Right lobe of liver (tissue), 6 donors: ENCODE measurements around the gene SCN8A. TPM values are rescaled to one million over a fixed set of nuclear protein-coding genes. Genes with fewer than 3 reads are reported as not detected.

Source experiments
- ATAC-seq, 4 donors: fragments of 200-7000 bp; cut with Tn5 transposase; one replicate each; pipeline ENCODE4 v1.9.1; 2020; ENCODE audit warnings: mild to moderate bottlenecking in 4 of 4, moderate library complexity in 4 of 4
- DNase-seq, 3 donors: peaks; one replicate each; pipeline ENCODE4 v3.0.0-alpha.2; 2020
- H3K27ac ChIP-seq, 3 donors: fragments of 200-600 bp; one replicate each; pipeline ENCODE4 v1.8.0; 2022
- H3K27me3 ChIP-seq, 2 donors: fragments of 200-600 bp; one replicate each; pipeline ENCODE4 v1.8.0; 2022
- H3K36me3 ChIP-seq, 4 donors: fragments of 200-600 bp; sonication (generic) in 1 of 4; one replicate each; pipeline versions ENCODE4 v1.5.1 to v1.8.0; 2017 to 2022; ENCODE audit warnings: control low read depth in 1 of 4
- H3K4me1 ChIP-seq, 4 donors: fragments of 200-600 bp; sonication (generic) in 1 of 4; one replicate each; pipeline versions ENCODE4 v1.5.1 to v1.8.0; 2017 to 2022; ENCODE audit warnings: control low read depth in 1 of 4
- H3K4me3 ChIP-seq, 3 donors: fragments of 200-600 bp; one replicate each; pipeline ENCODE4 v1.8.0; 2022
- H3K9me3 ChIP-seq, 4 donors: fragments of 200-600 bp; sonication (generic) in 1 of 4; one replicate each; pipeline versions ENCODE4 v1.5.1 to v1.8.0; 2017 to 2022; ENCODE audit warnings: control low read depth in 1 of 4
- POLR2A ChIP-seq: fragments of 450-650 bp; IDR thresholded peaks from one replicate; pipeline ENCODE4 v1.6.1; 2017; ENCODE audit warnings: antibody characterized with exemption, mild to moderate bottlenecking
- WGBS: methylation state at CpG from one replicate; pipeline ENCODE4 v1.1.6; 2018; ENCODE audit warnings: low coverage, low lambda C conversion rate; ENCODE audit not compliant: insufficient coverage; ENCODE audit errors: missing lambda C conversion rate; 5-methylcytosine and 5-hydroxymethylcytosine counted together
- intact Hi-C, 2 donors: fragments of 100-400 bp; cut with DNase I; formaldehyde crosslinking; loops; one replicate each; pipeline versions ENCODE4 v1.11.2 to v1.14.1; 2022
- total RNA-seq, 6 experiments: library from RNA; depleted of rRNA in 2 of 6; stranded (reverse); fragments of >200 nt in 2 of 6; fragmentation: NEBNext Ultra II Directional in 3 of 6; extraction: Animal tissue kit (Norgen Biotek cat#: 25700) in 3 of 6; gene quantifications; one replicate each; pipeline versions ENCODE4 v1.1.0 to v1.2.4, GENCODE V29; 2016 to 2023
- TF ChIP-seq, protein P1 (sequence below), 4 donors: fragments of 200-600 bp in 3 of 4; fragments of 450-650 bp in 1 of 4; IDR thresholded peaks; one replicate each; pipeline versions ENCODE4 v1.5.1 to v1.8.0; 2016 to 2022; ENCODE audit warnings: antibody characterized with exemption in 4 of 4, mild to moderate bottlenecking in 2 of 4
- donor health status: DM: no; HTN: yes; CAD: no.
- donor health status: DM: no; HTN: no; CAD: no.
- donor health status: DM: no; HTN: no; CAD: no.
- donor health status: DM: no; HTN: yes; CAD: no.
- donor health status: DM: no; HTN: yes; CAD: no.

Gene SCN8A
- total RNA-seq, 6 experiments from 2014 or later = 1.7 to 5.6 (median 3.7) TPM

- TF ChIP-seq, protein P1, sequence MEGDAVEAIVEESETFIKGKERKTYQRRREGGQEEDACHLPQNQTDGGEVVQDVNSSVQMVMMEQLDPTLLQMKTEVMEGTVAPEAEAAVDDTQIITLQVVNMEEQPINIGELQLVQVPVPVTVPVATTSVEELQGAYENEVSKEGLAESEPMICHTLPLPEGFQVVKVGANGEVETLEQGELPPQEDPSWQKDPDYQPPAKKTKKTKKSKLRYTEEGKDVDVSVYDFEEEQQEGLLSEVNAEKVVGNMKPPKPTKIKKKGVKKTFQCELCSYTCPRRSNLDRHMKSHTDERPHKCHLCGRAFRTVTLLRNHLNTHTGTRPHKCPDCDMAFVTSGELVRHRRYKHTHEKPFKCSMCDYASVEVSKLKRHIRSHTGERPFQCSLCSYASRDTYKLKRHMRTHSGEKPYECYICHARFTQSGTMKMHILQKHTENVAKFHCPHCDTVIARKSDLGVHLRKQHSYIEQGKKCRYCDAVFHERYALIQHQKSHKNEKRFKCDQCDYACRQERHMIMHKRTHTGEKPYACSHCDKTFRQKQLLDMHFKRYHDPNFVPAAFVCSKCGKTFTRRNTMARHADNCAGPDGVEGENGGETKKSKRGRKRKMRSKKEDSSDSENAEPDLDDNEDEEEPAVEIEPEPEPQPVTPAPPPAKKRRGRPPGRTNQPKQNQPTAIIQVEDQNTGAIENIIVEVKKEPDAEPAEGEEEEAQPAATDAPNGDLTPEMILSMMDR (IDR thresholded peaks at IDR 0.05) = peak; percentile 51 to 69 (median 60)
- TF ChIP-seq POLR2A = no peak
- peaks cover 0 to 8% (median 2%) of the 10 kb centered on the region in 4 donors for H3K4me1 ChIP-seq
- H3K4me3 ChIP-seq = no peak overlapping the region
- no peak overlapping the region for H3K27ac ChIP-seq
- no peaks in the 10 kb centered on the region for H3K9me3 ChIP-seq
- ATAC-seq (peak; percentile 59 to 80 (median 74)), DNase-seq (no peak)
- intact Hi-C loops = loop anchor here (5.0 to 10.0 kb wide), 3 partner anchors 51 to 399 kb away; partner anchors contain the start of gene SLC4A8 (in 1 of the 2)
- WGBS = 14% methylated on average over 2 of the region's 6 CpGs
- H3K36me3 ChIP-seq = no peaks in the 10 kb centered on the region
- H3K27me3 ChIP-seq = no peaks in the 10 kb centered on the region
These were observed 233.0 kb downstream of the SCN8A start for GRCh38 chr12:51823875-51824565.

DNA sequence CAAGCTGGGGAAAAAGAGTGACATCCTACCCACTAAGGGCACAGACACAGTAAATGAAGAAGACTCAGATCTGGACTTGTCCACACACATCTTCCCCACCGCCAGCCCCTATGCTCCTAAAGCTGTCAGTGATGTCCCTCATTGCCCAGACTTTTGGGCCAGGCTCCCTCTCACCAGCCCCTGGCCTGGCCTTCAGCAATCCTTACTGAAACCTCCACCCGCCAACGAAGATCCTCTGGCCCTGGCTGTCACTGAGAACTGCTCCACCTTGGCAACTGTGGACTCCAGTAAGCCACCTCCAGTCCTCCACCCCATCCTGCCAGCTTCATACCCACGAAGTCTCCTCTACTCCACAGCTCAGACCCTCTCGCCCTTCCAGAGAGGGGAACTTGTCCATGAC, 234.2 kb downstream of the SCN8A start:
- H3K4me3 ChIP-seq = no peak overlapping the region
- no peaks in the 10 kb centered on the region for H3K9me3 ChIP-seq
- 100% methylated on average over 1 of the region's 5 CpGs for WGBS
- TF ChIP-seq POLR2A = no peak
- TF ChIP-seq, protein P1 (IDR thresholded peaks at IDR 0.05) = no peak
- ATAC-seq (no peak), DNase-seq (no peak)
- H3K36me3 ChIP-seq = no peaks in the 10 kb centered on the region
- peaks cover 0 to 8% (median 2%) of the 10 kb centered on the region in 4 donors for H3K4me1 ChIP-seq
- H3K27me3 ChIP-seq = no peaks in the 10 kb centered on the region
- intact Hi-C loops = loop anchor here (10.0 kb wide), 2 partner anchors 50 to 400 kb away; partner anchors contain the start of gene SLC4A8 (in 1 of the 2)
- no peak overlapping the region for H3K27ac ChIP-seq

GRCh38 chr12:51826881-51827280, 235.8 kb downstream of the SCN8A start:
- Histone ChIP-seq H3K36me3 (no peaks in the 10 kb centered on the region), H3K9me3 (no peaks in the 10 kb centered on the region), H3K4me1 (peaks cover 0 to 8% (median 2%) of the 10 kb centered on the region in 4 donors), H3K27ac (no peak overlapping the region), H3K27me3 (no peaks in the 10 kb centered on the region), H3K4me3 (no peak overlapping the region)
- no peak for TF ChIP-seq POLR2A
- TF ChIP-seq, protein P1 (IDR thresholded peaks at IDR 0.05) = no peak
- intact Hi-C loops = loop anchor here (10.0 kb wide), 2 partner anchors 48 to 402 kb away; partner anchors contain the start of gene SLC4A8 (in 1 of the 2)
- DNase-seq = no peak
- 60% methylated on average over 2 of the region's 4 CpGs for WGBS
- no peak for ATAC-seq

DNA sequence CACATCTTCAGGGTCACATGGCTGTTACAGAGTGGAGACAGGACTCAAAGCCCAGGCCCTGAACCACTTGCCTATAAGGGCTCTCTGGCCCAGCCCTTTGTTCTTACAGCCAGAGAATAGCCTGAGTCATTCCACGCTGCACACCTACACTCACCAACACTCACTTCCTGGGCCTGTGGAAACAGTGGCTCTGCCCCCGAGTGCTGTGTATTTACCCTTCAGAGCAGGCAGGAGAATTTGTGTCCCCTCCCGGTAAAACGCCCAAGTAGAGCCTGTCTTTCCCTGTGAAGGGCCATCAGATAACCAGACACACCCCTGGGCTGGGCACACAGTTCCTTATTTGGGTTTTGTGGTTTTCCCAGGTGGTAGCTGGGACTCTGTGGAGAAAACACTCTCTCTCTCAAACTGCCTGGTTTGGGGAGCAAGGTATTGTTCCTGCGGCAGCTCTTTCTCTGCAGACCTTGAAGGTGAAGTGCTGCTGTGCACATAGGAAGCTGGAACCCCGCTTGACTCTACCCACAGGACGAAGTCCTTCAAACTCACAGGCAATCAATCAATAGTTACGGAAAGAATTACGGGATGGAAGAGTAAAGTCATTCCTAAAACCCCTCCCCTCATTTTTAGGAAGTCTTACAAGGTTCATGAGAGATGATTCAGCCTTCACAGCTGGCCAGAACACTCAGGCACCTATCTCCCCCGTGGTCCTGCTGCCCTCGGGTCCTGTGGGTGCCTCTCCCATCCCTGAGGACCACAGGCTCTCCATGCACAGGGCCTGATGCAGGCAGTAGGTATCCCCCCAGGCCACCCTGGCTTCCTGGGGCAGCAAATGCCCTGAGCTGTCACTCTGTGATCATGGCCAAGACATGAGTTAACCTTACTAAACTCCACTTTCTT, 237.1 kb downstream of the SCN8A start:
- Histone ChIP-seq H3K36me3 (no peaks in the 10 kb centered on the region), H3K27me3 (no peaks in the 10 kb centered on the region), H3K4me3 (no peak overlapping the region), H3K27ac (no peak overlapping the region), H3K9me3 (no peaks in the 10 kb centered on the region), H3K4me1 (peaks cover 0 to 8% (median 2%) of the 10 kb centered on the region in 4 donors)
- ATAC-seq = peak in 2 of 4 donors; percentile 12 to 77
- TF ChIP-seq, protein P1 (IDR thresholded peaks at IDR 0.05) = no peak
- no peak for TF ChIP-seq POLR2A
- WGBS = 18% methylated on average over 8 of the region's 11 CpGs
- no peak for DNase-seq
- intact Hi-C loops = loop anchor here (10.0 kb wide), 2 partner anchors 47 to 403 kb away; partner anchors contain the start of gene SLC4A8 (in 1 of the 2)
